ENCODE results near the gene SYCP2L. TPM values are rescaled to one million over a fixed set of nuclear protein-coding genes. Genes with fewer than 3 reads are reported as not detected.
"Not testable (repeated sequence)": the region's sequence is repeated elsewhere in the genome, so short reads cannot be mapped to it uniquely, and the experiment has no call there.

The SYCP2L gene
- total and polyA plus RNA-seq, 2 experiments from 2014 or later = 0.13 TPM; not detected in 1

DNA sequence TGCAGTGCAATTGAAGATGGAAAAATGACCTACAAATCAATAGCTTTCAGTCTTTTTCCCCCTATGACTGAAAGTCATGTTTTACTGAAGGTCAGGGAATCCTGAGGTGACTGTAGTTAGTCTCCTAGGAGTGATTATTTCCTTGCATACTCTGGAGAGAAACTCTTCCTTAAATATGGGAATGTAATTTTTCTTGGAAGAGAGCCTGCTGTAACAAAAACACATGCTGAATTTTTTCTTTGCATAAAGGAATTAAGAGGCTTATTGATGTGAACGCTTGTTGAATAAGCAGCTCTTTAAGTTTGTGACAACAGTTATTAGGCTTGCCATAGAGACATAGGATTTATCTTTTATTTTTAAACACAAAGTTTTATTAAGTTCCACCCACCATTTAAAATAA is 92.8 kb downstream of the SYCP2L start:
- H3K9ac ChIP-seq = no peak overlapping the region
- no peak overlapping the region for H3K27ac ChIP-seq
- no peaks in the 10 kb centered on the region for H3K9me2 ChIP-seq (ENCODE audit: insufficient read depth)
- no peak overlapping the region for H3K4me3 ChIP-seq
- DNase-seq = no peak
- in situ Hi-C loops (cut with MboI) = no loop called here
- H3K79me2 ChIP-seq (ENCODE audit: insufficient read depth) = no peaks in the 10 kb centered on the region
- TF ChIP-seq EZH2phosphoT487 (IDR thresholded peaks at IDR 0.05; ENCODE audit: insufficient read depth, low read depth) (no peak), EZH2 (IDR thresholded peaks at IDR 0.05; ENCODE audit: insufficient read depth, poor library complexity, severe bottlenecking) (no peak)
- H3K36me3 ChIP-seq (ENCODE audit: low read depth) = no peaks in the 10 kb centered on the region
- H3F3A ChIP-seq (ENCODE audit: insufficient read depth) = no peaks in the 10 kb centered on the region
- 53 to 61% methylated on average over 1 of the region's 1 CpG for WGBS, 2 experiments (ENCODE audit: low coverage in 1 of 2, low lambda C conversion rate in 2 of 2, missing lambda C conversion rate in 2 of 2)
- H2AFZ ChIP-seq = no peak overlapping the region
- H3K27me3 ChIP-seq (replicated peaks; ENCODE audit: insufficient read depth) = no peaks in the 10 kb centered on the region
- no peaks in the 10 kb centered on the region for H3K9me3 ChIP-seq (ENCODE audit: low read depth)
- H3K4me2 ChIP-seq (ENCODE audit: unreplicated experiment) = no peak overlapping the region
- no peaks in the 10 kb centered on the region; the same call in 1 of the 2 replicates for H3K4me1 ChIP-seq (ENCODE audit: insufficient read depth)
- H4K20me1 ChIP-seq (ENCODE audit: insufficient read depth) = no peaks in the 10 kb centered on the region

GRCh38 chr6:10981409-10981808 is 94.6 kb downstream of the SYCP2L start:
- no peak overlapping the region for H3K27ac ChIP-seq
- no peaks in the 10 kb centered on the region; the same call in 1 of the 2 replicates for H3K4me1 ChIP-seq (ENCODE audit: insufficient read depth)
- no peak overlapping the region for H3K9ac ChIP-seq
- in situ Hi-C loops (cut with MboI) = no loop called here
- no peak overlapping the region for H3K4me3 ChIP-seq
- no peak for TF ChIP-seq EZH2phosphoT487 (IDR thresholded peaks at IDR 0.05; ENCODE audit: insufficient read depth, low read depth)
- no peak overlapping the region for H3K4me2 ChIP-seq (ENCODE audit: unreplicated experiment)
- H3K9me3 ChIP-seq (ENCODE audit: low read depth) = no peaks in the 10 kb centered on the region
- no peaks in the 10 kb centered on the region for H3K27me3 ChIP-seq (replicated peaks; ENCODE audit: insufficient read depth)
- no peaks in the 10 kb centered on the region for H3K36me3 ChIP-seq (ENCODE audit: low read depth)
- H3K9me2 ChIP-seq (ENCODE audit: insufficient read depth) = no peaks in the 10 kb centered on the region
- 63 to 74% methylated on average over 1 of the region's 1 CpG for WGBS, 2 experiments (ENCODE audit: low coverage in 1 of 2, low lambda C conversion rate in 2 of 2, missing lambda C conversion rate in 2 of 2)
- no peak overlapping the region for H2AFZ ChIP-seq
- DNase-seq = no peak
- no peaks in the 10 kb centered on the region for H3F3A ChIP-seq (ENCODE audit: insufficient read depth)
- no peaks in the 10 kb centered on the region for H3K79me2 ChIP-seq (ENCODE audit: insufficient read depth)
- H4K20me1 ChIP-seq (ENCODE audit: insufficient read depth) = no peaks in the 10 kb centered on the region

DNA sequence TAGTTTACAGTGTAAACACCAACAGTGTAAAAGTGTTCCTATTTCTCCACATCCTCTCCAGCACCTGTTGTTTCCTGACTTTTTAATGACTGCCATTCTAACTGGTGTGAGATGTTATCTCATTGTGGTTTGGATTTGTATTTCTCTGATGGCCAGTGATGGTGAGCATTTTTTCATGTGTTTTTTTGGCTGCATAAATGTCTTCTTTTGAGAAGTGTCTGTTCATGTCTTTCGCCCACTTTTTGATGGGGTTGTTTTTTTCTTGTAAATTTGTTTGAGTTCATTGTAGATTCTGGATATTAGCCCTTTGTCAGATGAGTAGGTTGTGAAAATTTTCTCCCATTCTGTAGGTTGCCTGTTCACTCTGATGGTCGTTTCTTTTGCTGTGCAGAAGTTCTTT is 98.1 kb downstream of the SYCP2L start:
- H3K9me2 ChIP-seq (ENCODE audit: insufficient read depth); H3F3A ChIP-seq (ENCODE audit: insufficient read depth); H3K27ac ChIP-seq; H3K36me3 ChIP-seq (ENCODE audit: low read depth); H3K9ac ChIP-seq; in situ Hi-C loops (cut with MboI); H3K9me3 ChIP-seq (ENCODE audit: low read depth); H4K20me1 ChIP-seq (ENCODE audit: insufficient read depth); H3K4me2 ChIP-seq (ENCODE audit: unreplicated experiment); H3K4me3 ChIP-seq; H3K79me2 ChIP-seq (ENCODE audit: insufficient read depth); H3K4me1 ChIP-seq (ENCODE audit: insufficient read depth); H2AFZ ChIP-seq; DNase-seq; H3K27me3 ChIP-seq (replicated peaks; ENCODE audit: insufficient read depth): not testable (repeated sequence)
- WGBS, 2 experiments (ENCODE audit: low coverage in 1 of 2, low lambda C conversion rate in 2 of 2, missing lambda C conversion rate in 2 of 2) = 40 to 63% methylated on average over 2 of the region's 2 CpGs

DNA sequence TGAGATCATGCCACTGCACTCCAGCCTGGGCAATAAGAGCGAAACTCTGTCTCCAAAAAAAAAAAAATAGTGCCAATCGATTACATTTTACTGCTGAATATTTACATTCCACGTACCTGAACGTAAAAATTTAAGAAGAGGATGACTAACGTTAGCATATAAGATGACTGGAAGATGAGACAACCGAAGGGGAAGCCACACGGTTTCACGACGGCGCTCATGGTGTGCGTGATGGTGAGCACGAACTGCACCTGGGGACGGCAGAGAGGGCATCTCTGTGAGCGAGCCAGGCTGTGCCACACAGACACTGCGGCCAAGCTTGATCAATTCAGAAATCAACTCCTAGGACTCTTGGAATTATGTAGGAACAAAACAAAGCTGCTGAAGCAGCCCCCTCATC is 102.7 kb downstream of the SYCP2L start:
- Histone ChIP-seq H3K4me1 (ENCODE audit: insufficient read depth) (no peaks in the 10 kb centered on the region), H3K4me3 (no peak overlapping the region)
- in situ Hi-C loops (cut with MboI) = no loop called here

DNA sequence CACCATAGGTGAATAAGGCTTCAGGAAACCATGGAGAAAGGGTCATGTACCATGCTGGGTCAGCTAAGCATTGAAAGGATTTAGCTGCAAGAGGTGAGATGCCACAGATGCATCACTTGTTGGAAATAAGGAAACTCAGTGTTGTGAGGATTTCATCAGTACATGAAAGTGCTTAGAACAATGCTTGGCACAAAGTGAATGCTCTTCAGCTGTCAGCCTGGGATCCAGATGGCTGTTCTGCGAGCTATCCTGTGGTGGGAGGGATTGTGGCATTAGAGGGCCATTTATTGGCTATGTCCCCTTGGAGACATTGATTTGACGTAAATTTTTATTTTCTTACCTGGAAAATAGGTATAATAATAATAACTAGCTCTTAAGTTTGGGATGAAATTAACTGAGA is 104.3 kb downstream of the SYCP2L start:
- Histone ChIP-seq H3K36me3 (ENCODE audit: low read depth) (no peaks in the 10 kb centered on the region), H4K20me1 (ENCODE audit: insufficient read depth) (no peaks in the 10 kb centered on the region), H3K27me3 (replicated peaks; ENCODE audit: insufficient read depth) (no peaks in the 10 kb centered on the region), H3F3A (ENCODE audit: insufficient read depth) (no peaks in the 10 kb centered on the region), H3K79me2 (ENCODE audit: insufficient read depth) (no peaks in the 10 kb centered on the region), H3K9me2 (ENCODE audit: insufficient read depth) (no peaks in the 10 kb centered on the region), H3K4me2 (ENCODE audit: unreplicated experiment) (no peak overlapping the region), H3K9ac (no peak overlapping the region), H3K9me3 (ENCODE audit: low read depth) (no peaks in the 10 kb centered on the region), H3K4me3 (no peak overlapping the region), H2AFZ (no peak overlapping the region), H3K4me1 (ENCODE audit: insufficient read depth) (no peaks in the 10 kb centered on the region), H3K27ac (no peak overlapping the region)
- no peak for DNase-seq
- TF ChIP-seq EZH2 (IDR thresholded peaks at IDR 0.05; ENCODE audit: insufficient read depth, poor library complexity, severe bottlenecking) (no peak), EZH2phosphoT487 (IDR thresholded peaks at IDR 0.05; ENCODE audit: insufficient read depth, low read depth) (no peak)
- in situ Hi-C loops (cut with MboI) = no loop called here
- WGBS, 2 experiments (ENCODE audit: low coverage in 1 of 2, low lambda C conversion rate in 2 of 2, missing lambda C conversion rate in 2 of 2) = 45 to 49% methylated on average over 2 of the region's 2 CpGs

More for the DNA sequence above, 102.7 kb downstream of the SYCP2L start:
- Histone ChIP-seq H3K36me3 (ENCODE audit: low read depth) (no peaks in the 10 kb centered on the region), H3F3A (ENCODE audit: insufficient read depth) (no peaks in the 10 kb centered on the region), H3K27me3 (replicated peaks; ENCODE audit: insufficient read depth) (no peaks in the 10 kb centered on the region), H2AFZ (no peak overlapping the region), H3K9ac (no peak overlapping the region), H3K4me2 (ENCODE audit: unreplicated experiment) (no peak overlapping the region), H3K9me2 (ENCODE audit: insufficient read depth) (no peaks in the 10 kb centered on the region), H3K9me3 (ENCODE audit: low read depth) (no peaks in the 10 kb centered on the region), H3K79me2 (ENCODE audit: insufficient read depth) (no peaks in the 10 kb centered on the region), H4K20me1 (ENCODE audit: insufficient read depth) (no peaks in the 10 kb centered on the region), H3K27ac (no peak overlapping the region)
- no peak for DNase-seq
- TF ChIP-seq EZH2 (IDR thresholded peaks at IDR 0.05; ENCODE audit: insufficient read depth, poor library complexity, severe bottlenecking) = no peak
- TF ChIP-seq EZH2phosphoT487 (IDR thresholded peaks at IDR 0.05; ENCODE audit: insufficient read depth, low read depth) = no peak
- 93 to 94% methylated on average over 15 of the region's 15 CpGs for WGBS, 2 experiments (ENCODE audit: low coverage in 1 of 2, low lambda C conversion rate in 2 of 2, missing lambda C conversion rate in 2 of 2)
